Fibroblast of peridontal ligament (primary cell): Measurements from ENCODE around the gene MRPS6.
A peak's percentile ranks its signal among the peaks of the same experiment; 100 is the strongest.

Experiments used
- DNase-seq: peaks from one replicate; pipeline ENCODE4 v3.0.0-alpha.2; 2010; ENCODE audit errors: extremely low read depth

MRPS6 gene

GRCh38 chr21:34100337-34100736 is 27.0 kb downstream of the MRPS6 start:
- DNase-seq: no peak

DNA sequence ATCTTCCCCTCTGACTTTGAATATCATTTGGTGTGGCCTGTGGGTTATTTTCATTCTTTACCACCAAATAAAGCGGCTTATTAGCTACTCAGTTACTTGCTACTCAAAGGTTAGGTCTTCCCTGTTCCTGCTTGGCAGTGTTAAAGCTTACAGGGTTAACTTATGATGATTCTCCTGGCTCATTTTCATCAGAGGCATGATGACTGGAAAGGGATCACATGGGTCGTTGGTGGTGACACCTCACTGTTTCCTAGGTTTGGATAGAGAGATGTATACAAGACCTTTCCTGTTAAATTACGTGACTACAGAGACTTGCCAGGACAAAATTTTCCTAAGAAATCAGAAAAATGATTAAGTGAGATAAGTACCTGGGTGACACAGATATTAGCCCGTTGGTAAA is 27.4 kb downstream of the MRPS6 start:
- DNase-seq: peak; percentile 15

DNA sequence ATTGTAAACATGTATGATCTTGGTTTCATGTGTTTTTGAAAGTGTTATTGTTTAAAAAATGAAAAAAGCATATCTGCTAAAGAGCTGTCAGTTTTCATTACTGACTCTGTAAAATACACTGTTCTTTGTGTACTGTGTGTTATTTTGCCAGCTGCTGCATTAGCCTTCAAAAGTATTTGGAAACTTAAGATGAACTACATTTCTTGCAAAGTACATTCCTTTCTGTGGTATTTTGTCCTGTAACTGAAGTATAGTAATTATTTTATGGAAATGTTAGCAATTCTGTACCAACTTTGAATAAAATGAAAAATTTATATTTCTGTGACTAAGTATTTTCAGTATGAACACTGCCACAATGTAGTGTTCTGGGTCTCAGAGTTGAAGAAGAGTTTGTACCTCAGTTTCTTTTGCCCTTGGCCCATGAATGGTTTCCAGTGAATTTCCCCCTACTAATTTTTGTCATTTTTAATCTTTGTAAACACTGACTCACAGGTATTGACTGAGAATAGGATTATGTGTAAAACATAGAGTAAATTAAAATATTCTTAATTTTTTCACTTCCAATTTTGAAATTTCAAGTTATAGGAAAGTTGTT is 32.7 kb downstream of the MRPS6 start:
- DNase-seq: peak; percentile 27

DNA sequence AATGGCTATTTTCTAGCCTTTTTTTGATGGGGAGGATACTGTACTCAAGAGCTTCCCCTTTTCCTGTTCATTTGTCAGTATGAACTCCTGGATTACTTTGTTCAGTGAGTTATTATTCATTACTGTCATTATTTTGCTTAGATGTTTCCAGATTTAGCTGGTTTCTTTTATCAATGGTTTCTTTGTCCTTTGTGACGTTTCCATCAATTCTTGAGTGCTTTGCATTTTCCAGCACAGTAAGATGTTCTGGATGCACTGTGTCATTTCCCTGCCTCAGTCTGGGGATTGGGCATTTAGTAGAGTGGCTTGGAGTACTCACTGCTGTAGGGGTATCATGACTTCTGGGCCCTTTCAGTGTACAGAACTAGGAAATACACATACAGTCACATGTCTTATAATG is 34.2 kb downstream of the MRPS6 start:
- no peak for DNase-seq

DNA sequence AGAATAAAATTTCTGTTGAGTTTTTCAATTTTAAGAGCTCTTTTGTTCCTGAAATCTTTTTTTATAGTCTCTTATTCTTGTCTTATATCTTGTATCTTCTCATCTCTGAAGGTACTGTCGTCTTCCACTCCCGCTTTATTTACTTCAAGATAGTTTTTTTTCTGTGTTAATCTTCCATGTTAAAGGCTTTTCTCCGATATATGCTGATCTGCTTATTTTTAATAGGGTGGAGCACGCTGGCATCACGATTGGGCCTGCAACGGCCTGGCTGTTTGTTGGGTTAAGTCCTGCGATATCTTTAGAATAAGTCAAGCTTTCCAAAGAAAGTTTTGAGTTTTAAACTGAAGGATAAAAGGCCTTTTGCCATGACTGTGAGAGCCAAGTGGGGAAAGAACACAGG is 35.7 kb downstream of the MRPS6 start:
- no peak for DNase-seq

GRCh38 chr21:34110594-34111202 is 37.3 kb downstream of the MRPS6 start:
- no peak for DNase-seq

GRCh38 chr21:34112316-34113033 is 39.1 kb downstream of the MRPS6 start:
- peak; percentile 46 for DNase-seq

GRCh38 chr21:34113842-34114241 is 40.5 kb downstream of the MRPS6 start:
- DNase-seq: no peak

DNA sequence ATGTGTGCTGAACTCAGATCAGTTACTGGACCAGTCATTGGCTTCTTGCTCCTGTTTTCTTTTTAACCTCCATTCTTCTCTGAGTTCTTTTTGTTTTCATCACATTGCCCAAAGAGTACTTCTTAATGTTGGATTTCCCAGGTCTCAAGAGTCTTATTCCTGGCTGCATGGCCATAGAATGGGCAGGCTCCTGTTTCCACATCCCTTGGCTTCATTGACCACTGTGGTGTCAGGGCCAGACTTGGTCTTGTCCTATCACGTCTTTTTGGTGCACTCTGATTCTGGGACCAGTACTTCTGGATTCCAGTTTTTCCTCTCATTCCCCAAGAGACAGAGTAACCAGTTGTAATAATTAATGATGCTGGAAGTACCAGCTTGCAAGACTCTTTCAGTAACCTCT is 41.8 kb downstream of the MRPS6 start:
- DNase-seq: no peak

GRCh38 chr21:34116569-34116968 is 43.2 kb downstream of the MRPS6 start:
- DNase-seq: no peak

- no peak for DNase-seq
These were observed 47.5 kb downstream of the MRPS6 start for GRCh38 chr21:34120867-34121266.

DNA sequence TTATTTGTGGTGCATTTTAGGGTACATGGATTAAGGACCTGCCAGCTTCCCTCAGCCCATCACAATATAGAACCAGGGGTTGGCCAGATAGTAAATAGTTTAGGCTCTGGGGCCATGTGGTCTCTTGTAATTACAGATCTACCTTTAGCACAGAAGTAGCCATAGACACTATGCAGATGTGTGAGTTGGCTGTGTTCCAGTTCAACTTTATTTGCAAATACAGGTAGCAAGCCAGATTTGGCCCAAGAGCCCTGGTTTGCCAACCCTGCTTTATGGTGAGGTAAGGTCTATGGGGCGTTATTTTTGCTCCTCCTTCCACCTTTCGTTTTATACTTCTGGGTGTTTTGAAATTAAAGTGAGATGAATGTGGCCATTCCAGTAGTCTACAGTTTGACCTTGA is 48.7 kb downstream of the MRPS6 start:
- DNase-seq: no peak

GRCh38 chr21:34123609-34124008 is 50.2 kb downstream of the MRPS6 start:
- DNase-seq: no peak

DNA sequence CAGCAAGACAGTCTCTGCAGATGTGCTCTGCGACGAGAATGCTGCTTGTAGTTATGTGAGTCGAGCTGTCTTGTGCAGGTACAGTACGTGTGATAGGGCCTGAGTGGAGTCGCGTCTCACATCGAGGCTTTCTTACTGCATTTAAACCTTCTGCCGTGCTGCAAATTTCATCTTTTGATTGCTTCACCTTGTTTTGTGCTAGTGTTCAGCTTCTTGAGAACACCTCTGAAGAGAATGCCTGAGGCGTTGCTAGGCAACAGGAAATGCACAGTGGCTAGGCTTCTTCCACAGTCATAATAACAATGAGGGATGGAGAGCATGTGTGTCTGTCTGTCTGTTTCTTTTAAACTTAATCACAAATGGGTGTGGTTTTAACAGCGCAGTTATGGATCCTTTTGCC is 52.9 kb downstream of the MRPS6 start:
- peak; percentile 36 for DNase-seq

- peak; percentile 59 for DNase-seq
These were observed 53.3 kb downstream of the MRPS6 start for GRCh38 chr21:34126691-34127090.

DNA sequence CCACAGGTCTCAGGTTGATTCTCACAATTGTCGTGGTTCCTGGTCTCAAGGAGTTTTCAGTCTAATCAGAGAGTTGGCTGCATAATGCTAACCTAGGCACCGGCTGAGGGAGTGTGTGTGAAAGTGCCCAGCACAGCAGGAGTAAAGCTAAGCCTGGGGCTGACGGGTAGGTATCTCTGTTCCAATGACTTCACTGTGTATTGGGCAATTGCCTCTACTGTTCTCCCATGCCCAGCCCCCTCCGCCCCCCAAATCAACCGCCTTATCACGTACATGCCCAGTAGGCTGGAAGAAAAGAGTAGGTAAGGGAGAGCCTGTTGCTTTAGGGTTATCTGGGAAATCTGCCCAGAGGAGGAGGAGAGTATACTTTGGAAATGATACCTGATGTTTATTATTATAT is 54.7 kb downstream of the MRPS6 start:
- DNase-seq: no peak

DNA sequence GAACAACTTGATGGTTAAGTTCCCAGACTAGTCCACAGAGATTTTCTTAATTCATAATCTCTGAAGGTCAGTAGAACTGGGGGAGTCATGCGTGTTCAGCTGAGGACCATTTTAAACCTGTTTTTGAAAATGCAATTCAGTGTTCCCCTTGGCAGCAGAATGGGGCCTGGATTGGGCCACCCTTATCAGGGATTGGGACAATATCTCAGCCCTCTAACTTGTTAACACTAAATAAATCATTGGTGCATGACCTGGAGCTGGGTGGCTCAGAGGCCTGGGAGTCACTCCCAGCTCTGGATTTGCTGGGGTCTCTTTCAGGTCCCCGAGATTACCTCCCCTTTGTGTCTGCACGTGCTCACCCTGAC is 55.3 kb downstream of the MRPS6 start:
- DNase-seq: no peak

GRCh38 chr21:34129039-34129891 is 55.9 kb downstream of the MRPS6 start:
- DNase-seq: peak; percentile 92

DNA sequence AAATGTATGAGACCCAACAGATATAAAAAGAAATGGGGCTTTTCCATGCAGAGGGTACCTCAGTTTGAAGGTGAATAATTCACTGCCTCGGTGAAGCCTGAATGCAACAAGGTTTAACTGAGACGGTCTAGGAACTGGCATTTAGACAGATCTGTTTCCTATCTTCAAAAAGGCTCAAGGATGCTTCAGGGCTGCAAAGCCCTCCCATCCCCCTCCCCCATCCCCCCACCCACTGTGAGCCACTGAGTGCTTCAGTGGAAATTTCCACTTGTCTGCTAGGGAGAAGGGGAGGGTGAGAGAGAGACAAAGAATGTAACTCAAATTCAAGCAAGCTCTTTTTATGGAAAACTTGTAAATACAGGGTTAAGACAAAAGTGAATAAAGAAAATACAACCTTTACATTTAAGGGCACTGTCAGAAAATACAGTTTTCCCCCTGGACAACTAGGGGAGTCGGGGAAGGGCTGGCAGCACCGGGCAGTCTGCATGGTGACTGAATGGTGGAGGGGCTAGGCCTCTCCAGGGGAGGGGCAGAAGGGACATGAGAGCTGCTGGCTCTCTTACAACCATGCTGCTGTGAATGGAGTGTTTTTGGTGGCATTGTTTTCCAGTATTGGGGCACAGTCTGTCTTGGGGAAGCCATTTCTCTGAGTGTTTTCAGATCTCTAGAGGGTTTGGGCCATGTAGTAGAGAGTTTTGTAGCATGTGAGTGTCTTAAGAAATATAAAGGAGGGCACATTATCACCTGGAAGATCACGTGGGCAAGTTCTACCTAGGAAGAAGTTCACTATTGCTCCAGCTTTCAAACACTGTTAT is 56.7 kb downstream of the MRPS6 start:
- DNase-seq: no peak

DNA sequence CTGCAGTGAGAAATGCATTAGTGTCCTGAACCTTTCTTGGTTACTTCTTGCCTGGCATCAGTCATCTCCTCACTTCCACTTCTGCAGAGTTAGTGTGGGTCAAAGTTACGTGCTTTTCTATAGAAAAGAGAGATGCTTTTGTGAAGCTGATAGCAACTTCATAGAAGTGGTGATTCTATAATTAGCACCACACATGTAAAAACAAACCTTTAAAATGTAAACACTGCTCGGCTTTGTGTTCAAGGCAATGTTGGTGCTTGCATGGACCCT is 57.3 kb downstream of the MRPS6 start:
- DNase-seq: no peak

- DNase-seq: no peak
These were observed 58.2 kb downstream of the MRPS6 start for GRCh38 chr21:34131586-34131985.

DNA sequence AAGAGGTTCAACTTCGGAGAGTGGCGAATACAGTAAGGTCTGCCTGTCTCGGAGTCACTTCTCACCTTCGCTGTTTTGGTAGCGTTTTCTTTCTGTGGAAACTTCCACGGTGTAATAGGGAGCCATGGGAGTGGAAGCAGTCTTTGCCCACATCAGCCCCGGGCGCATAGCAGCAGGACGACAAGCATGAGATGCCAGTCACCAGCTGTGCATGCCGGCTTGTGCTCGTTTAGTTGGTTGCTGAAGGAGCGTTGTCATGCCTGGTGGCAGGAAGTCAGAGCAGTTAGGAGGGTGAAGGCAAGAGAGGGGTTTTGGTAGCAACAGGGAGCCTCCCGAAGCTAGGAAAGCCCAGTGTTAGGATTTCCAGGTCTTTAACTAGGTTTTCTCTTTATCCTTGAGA is 58.8 kb downstream of the MRPS6 start:
- DNase-seq: no peak
